ENCODE data around the gene PTPN4.

Gene PTPN4

DNA sequence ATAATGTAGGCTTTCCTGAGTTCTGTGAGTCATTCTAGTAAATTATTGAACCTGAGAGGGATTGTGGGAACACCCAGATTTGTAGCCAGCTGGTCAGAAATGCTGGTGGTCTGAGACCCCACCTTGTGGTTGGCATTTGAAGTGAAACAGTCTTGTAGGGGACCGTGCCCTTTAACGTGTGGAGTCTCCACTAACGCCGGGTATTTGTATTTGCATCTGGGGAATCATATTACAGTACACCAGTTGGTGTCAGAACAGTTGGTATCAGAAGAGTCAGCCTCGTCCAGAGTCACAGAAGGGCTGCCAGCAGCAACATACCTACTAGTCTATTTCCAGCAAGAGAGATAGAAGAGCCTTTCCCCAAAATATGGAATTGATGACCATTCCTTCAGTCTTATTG lies 38.3 kb upstream of the PTPN4 start:
- Histone ChIP-seq H2AFZ (ENCODE audit: low read length) (no peak overlapping the region), H3K79me2 (ENCODE audit: insufficient read depth, low read length) (no peaks in the 10 kb centered on the region), H3K27me3 (ENCODE audit: insufficient read depth, low read length, poor library complexity, severe bottlenecking) (no peaks in the 10 kb centered on the region), H3K9me3 (ENCODE audit: insufficient read depth, low read depth, low read length) (no peaks in the 10 kb centered on the region), H3K4me3 (ENCODE audit: low read length, poor library complexity, severe bottlenecking) (no peak overlapping the region), H3K9me2 (replicated peaks; ENCODE audit: low read depth, low read length) (no peaks in the 10 kb centered on the region), H3K4me1 (ENCODE audit: insufficient read depth, low read length, poor library complexity, severe bottlenecking) (no peaks in the 10 kb centered on the region), H3F3A (ENCODE audit: low read depth) (no peaks in the 10 kb centered on the region), H4K20me1 (ENCODE audit: insufficient read depth, low read length, poor library complexity, severe bottlenecking) (no peaks in the 10 kb centered on the region), H3K4me2 (ENCODE audit: low read depth, low read length, poor library complexity, severe bottlenecking) (no peak overlapping the region), H3K36me3 (ENCODE audit: insufficient read depth, low read length) (no peaks in the 10 kb centered on the region), H3K9ac (ENCODE audit: low read depth, low read length, poor library complexity, severe bottlenecking) (no peak overlapping the region)
- TF ChIP-seq EZH2phosphoT487 (IDR thresholded peaks at IDR 0.05; ENCODE audit: borderline replicate concordance) = no peak
- TF ChIP-seq, protein P1, sequence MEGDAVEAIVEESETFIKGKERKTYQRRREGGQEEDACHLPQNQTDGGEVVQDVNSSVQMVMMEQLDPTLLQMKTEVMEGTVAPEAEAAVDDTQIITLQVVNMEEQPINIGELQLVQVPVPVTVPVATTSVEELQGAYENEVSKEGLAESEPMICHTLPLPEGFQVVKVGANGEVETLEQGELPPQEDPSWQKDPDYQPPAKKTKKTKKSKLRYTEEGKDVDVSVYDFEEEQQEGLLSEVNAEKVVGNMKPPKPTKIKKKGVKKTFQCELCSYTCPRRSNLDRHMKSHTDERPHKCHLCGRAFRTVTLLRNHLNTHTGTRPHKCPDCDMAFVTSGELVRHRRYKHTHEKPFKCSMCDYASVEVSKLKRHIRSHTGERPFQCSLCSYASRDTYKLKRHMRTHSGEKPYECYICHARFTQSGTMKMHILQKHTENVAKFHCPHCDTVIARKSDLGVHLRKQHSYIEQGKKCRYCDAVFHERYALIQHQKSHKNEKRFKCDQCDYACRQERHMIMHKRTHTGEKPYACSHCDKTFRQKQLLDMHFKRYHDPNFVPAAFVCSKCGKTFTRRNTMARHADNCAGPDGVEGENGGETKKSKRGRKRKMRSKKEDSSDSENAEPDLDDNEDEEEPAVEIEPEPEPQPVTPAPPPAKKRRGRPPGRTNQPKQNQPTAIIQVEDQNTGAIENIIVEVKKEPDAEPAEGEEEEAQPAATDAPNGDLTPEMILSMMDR (conservative IDR thresholded peaks at IDR 0.05; ENCODE audit: low read length) = no peak

- TF ChIP-seq EZH2phosphoT487 (IDR thresholded peaks at IDR 0.05; ENCODE audit: borderline replicate concordance) = no peak
- TF ChIP-seq, protein P1 (conservative IDR thresholded peaks at IDR 0.05; ENCODE audit: low read length) = no peak
- H4K20me1 ChIP-seq (ENCODE audit: insufficient read depth, low read length, poor library complexity, severe bottlenecking) = no peaks in the 10 kb centered on the region
- H3K9me3 ChIP-seq (ENCODE audit: insufficient read depth, low read depth, low read length) = no peaks in the 10 kb centered on the region
Observed at GRCh38 chr2:119721904-119722303, 37.8 kb upstream of the PTPN4 start.

GRCh38 chr2:119723186-119723585 lies 36.5 kb upstream of the PTPN4 start:
- no peak overlapping the region for H3K4me2 ChIP-seq (ENCODE audit: low read depth, low read length, poor library complexity, severe bottlenecking)
- no peak for TF ChIP-seq EZH2phosphoT487 (IDR thresholded peaks at IDR 0.05; ENCODE audit: borderline replicate concordance)
- TF ChIP-seq, protein P1 (conservative IDR thresholded peaks at IDR 0.05; ENCODE audit: low read length) = no peak

More at GRCh38 chr2:119721904-119722303, 37.8 kb upstream of the PTPN4 start:
- no peaks in the 10 kb centered on the region for H3K79me2 ChIP-seq (ENCODE audit: insufficient read depth, low read length)
- no peak overlapping the region for H3K4me2 ChIP-seq (ENCODE audit: low read depth, low read length, poor library complexity, severe bottlenecking)
- H3K9ac ChIP-seq (ENCODE audit: low read depth, low read length, poor library complexity, severe bottlenecking) = no peak overlapping the region
- H3K4me3 ChIP-seq (ENCODE audit: low read length, poor library complexity, severe bottlenecking) = no peak overlapping the region
- no peak overlapping the region for H2AFZ ChIP-seq (ENCODE audit: low read length)
- no peaks in the 10 kb centered on the region for H3K27me3 ChIP-seq (ENCODE audit: insufficient read depth, low read length, poor library complexity, severe bottlenecking)
- no peaks in the 10 kb centered on the region for H3F3A ChIP-seq (ENCODE audit: low read depth)
- H3K36me3 ChIP-seq (ENCODE audit: insufficient read depth, low read length) = no peaks in the 10 kb centered on the region
- H3K4me1 ChIP-seq (ENCODE audit: insufficient read depth, low read length, poor library complexity, severe bottlenecking) = no peaks in the 10 kb centered on the region
- no peaks in the 10 kb centered on the region for H3K9me2 ChIP-seq (replicated peaks; ENCODE audit: low read depth, low read length)

More at GRCh38 chr2:119723186-119723585, 36.5 kb upstream of the PTPN4 start:
- Histone ChIP-seq H2AFZ (ENCODE audit: low read length) (no peak overlapping the region), H3K4me1 (ENCODE audit: insufficient read depth, low read length, poor library complexity, severe bottlenecking) (no peaks in the 10 kb centered on the region), H3K9me3 (ENCODE audit: insufficient read depth, low read depth, low read length) (no peaks in the 10 kb centered on the region), H3K36me3 (ENCODE audit: insufficient read depth, low read length) (no peaks in the 10 kb centered on the region), H3K4me3 (ENCODE audit: low read length, poor library complexity, severe bottlenecking) (no peak overlapping the region), H3K27me3 (ENCODE audit: insufficient read depth, low read length, poor library complexity, severe bottlenecking) (no peaks in the 10 kb centered on the region), H4K20me1 (ENCODE audit: insufficient read depth, low read length, poor library complexity, severe bottlenecking) (no peaks in the 10 kb centered on the region), H3K9ac (ENCODE audit: low read depth, low read length, poor library complexity, severe bottlenecking) (no peak overlapping the region), H3K9me2 (replicated peaks; ENCODE audit: low read depth, low read length) (no peaks in the 10 kb centered on the region), H3F3A (ENCODE audit: low read depth) (no peaks in the 10 kb centered on the region), H3K79me2 (ENCODE audit: insufficient read depth, low read length) (no peaks in the 10 kb centered on the region)

Data from Loucy (cell line).